GM21515 (cell line): ENCODE data around the gene ATG7.
"Not testable (repeated sequence)": the region's sequence is repeated elsewhere in the genome, so short reads cannot be mapped to it uniquely, and the experiment has no call there.

Experiments used
- ATAC-seq: cut with Tn5 transposase; IDR thresholded peaks from one replicate; pipeline ENCODE4 v1.9.1; 2021; ENCODE audit not compliant: unreplicated experiment

The ATG7 gene

DNA sequence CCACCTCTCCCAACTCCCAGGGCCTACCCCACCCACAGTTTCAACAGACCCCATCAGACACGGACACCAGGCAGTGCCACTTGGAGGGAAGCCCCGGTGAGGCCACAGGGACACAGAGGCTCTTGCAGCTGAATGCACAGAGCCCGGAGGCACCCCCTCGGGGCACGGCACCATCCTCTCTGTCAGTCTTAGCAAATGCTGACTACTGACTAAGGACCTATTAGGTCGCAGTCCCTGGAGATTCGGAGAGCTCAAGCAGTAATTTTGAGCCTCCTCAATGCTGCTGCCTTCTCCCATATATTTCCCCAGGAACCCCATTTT is 291.6 kb downstream of the ATG7 start:
- no peak for ATAC-seq

DNA sequence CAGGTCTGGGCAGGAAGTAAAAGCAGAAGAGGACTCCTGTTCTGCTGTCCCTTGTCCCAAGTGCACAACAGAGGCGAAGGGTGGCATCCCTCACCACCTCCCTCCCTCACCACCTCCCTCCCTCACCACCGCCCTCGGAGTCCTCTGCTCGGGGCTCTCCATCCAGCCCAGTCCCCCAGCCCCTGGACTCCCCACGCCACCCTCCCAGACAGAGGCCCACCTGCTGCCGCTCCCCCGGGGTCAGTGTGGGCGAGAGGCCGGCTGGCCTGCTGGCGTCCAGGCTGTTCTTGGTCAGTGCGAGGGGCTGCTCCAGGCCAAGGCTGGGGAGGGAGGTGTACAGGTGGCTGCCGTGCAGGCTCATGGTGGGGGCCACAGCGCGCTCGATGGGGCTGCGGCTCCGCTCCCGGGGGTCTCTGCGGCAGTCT is 292.4 kb downstream of the ATG7 start:
- ATAC-seq: no peak

- ATAC-seq: no peak
Measured at GRCh38 chr3:11565072-11565471, 292.9 kb downstream of the ATG7 start.

- no peak for ATAC-seq
Measured at GRCh38 chr3:11565492-11565891, 293.3 kb downstream of the ATG7 start.

- ATAC-seq: no peak
Measured at GRCh38 chr3:11565932-11566331, 293.7 kb downstream of the ATG7 start.

DNA sequence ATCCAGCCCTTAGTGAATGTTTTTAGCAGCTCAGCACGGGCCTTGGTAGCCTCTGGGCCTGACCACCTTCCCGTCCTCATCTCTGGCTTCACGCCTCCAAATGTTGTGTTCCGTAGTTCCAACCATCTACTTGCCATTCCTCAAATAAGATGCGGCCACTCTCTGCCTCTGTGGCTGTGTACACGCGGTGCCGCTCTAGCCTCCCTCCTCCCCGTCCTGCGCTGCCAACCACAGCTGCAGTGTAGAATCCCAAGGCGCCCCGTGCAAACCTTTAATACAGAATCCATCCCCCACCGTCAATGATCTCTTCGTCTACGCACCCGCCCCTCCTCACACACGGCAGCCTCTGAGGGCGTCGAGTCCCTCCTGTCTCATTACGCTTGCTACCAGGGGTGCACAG is 294.3 kb downstream of the ATG7 start:
- ATAC-seq: no peak

GRCh38 chr3:11566916-11567315 is 294.7 kb downstream of the ATG7 start:
- no peak for ATAC-seq

DNA sequence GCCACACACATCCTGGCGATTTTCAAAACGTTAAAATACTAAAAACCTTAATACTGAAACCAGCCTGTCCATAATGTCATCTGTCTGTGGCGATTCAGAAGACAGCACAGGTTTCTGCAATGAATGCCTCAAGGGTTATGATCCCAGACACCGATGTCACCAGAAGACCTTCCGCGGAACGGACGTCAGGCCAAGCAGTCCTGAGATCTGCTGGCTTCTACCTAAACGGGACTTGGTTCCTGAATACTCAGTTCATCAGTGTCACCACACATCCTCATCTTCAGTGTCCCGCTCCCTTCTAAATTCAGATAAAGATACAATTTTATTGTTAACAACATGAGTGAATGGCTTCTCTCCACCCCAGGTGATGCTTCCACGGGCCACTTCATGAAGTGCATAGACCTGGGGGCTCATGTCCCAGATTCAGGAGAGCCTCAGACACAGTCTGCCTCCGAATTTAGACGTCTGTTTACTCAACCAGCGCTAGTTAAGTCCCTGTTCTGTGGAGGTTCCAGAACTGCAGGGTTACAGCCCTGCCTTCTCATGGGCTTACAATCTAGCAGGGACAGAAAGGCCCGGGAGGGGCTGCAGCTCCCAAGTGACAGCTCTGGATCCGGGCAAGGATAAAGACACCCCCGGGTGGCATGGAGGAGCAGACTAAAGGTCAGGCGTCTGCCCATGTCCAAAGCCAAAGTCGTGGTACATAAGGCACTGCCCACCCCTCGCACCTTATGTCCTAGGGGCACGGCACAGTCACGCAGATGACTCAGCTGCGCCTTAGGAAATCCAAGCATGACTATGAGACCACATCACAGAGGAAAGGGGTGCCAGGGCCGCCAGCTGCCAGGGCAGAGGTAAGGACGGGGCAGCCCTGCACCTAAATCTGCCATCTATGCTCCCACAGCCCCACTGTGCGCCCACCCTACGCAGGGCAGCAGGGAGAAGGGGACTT is 295.6 kb downstream of the ATG7 start:
- ATAC-seq: no peak

GRCh38 chr3:11568503-11569155 is 296.4 kb downstream of the ATG7 start:
- ATAC-seq: no peak

DNA sequence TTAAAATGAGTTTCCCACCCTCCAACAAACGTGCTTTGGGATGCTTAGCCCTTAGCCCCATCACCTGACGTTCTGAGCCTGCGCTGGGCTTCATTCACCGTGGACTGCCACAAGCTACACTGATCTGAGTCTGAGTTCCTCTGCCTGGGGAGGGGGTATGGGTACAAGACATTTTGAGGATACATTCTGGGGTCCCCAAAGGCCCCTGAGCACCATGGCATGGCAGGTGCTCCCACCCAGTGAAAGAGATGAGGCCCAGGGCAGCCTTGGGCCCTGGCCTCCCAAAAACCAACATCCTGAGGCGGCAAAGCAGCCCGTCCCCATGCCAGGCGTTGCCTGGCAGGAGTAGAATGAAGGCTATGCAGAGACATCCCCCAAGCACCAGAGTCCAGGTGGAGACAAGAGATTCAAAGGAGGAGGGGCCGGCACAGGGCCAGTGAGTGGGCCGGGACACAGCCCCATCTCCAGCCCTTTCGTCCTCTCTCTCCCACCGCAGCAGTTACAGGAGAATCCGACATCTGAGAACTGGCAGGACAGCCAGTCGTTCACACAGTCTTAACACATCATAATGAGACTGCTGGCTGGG is 297.1 kb downstream of the ATG7 start:
- ATAC-seq: no peak

DNA sequence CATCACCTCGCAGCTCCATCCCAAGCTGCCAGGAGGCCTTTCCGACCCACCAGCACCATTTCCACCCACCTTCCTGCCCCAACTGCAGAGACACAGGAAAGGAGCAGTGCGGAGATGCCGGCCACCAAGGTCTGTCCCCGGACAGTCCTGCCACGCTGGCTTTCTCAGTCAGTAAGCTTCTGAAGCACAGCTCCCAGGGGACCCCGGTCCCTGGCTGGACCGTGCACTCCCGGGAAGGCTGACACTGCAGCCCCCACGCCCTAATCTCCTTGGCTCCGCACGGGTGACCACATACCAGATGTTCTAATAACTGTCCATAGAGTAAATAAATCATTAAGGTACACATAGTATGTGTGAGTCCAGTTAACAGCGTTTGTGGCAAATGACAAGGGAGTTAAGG is 298.1 kb downstream of the ATG7 start:
- no peak for ATAC-seq

- ATAC-seq: no peak
Measured at GRCh38 chr3:11570789-11571495, 298.7 kb downstream of the ATG7 start.

- not testable (repeated sequence) for ATAC-seq
Measured at GRCh38 chr3:11572660-11573059, 300.5 kb downstream of the ATG7 start.

GRCh38 chr3:11574981-11575669 is 302.9 kb downstream of the ATG7 start:
- ATAC-seq: no peak

- ATAC-seq: no peak
Measured at GRCh38 chr3:11575677-11576076, 303.5 kb downstream of the ATG7 start.

DNA sequence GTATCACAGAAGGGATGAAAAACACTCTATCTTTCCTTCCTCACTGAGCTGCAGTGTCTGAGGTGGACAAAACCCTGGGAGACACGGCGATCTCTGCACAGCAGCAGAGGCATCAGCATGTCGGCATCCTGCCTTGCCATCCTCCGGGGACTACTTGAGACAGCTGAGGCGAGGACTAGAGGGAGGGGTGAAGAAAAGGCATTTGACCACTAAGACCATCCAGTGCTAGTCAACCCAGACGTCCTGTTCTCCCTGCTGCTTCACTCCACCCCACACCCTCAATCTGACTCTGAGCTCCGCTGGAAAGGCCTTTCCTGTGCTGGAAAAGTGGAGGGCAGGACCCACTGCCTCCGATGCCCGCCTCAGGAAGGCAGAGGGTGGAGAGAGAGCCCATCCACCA is 304.3 kb downstream of the ATG7 start:
- no peak for ATAC-seq

DNA sequence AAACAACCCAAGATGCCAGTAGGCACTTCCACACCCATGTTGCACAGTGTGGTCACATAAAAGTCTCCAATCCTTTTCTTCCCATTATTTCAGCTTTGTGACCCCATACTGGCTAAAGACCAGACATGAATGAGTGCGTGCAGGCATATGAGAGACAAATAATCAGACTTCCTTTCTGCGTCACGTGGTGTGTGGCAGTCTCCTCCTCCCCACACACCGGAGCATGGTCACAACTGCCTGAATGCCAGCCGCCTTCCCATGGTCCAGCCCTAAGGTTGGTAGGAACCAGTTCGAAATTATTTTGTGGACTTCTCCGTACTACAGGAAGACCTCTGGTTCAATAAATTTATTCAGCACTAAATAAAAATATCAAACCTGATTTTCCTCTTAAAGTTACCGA is 306.0 kb downstream of the ATG7 start:
- no peak for ATAC-seq

GRCh38 chr3:11580645-11581044 is 308.4 kb downstream of the ATG7 start:
- no peak for ATAC-seq

GRCh38 chr3:11581237-11582190 is 309.3 kb downstream of the ATG7 start:
- no peak for ATAC-seq
